22Rv1 (cell line): ENCODE results near the gene C10orf62.

Source experiments
- H3K27ac ChIP-seq: fragments of 450-650 bp; 2 replicates; pipeline ENCODE4 v1.5.1; 2017
- ZFX ChIP-seq: fragments of 450-650 bp; IDR thresholded peaks from 2 replicates; pipeline ENCODE4 v1.6.1; 2017; ENCODE audit warnings: antibody characterized with exemption, borderline replicate concordance
- TF ChIP-seq, protein P1 (sequence below): fragments of 450-650 bp; IDR thresholded peaks from 2 replicates; pipeline ENCODE4 v1.5.1; 2017; ENCODE audit warnings: mild to moderate bottlenecking

C10orf62 gene, protein sequence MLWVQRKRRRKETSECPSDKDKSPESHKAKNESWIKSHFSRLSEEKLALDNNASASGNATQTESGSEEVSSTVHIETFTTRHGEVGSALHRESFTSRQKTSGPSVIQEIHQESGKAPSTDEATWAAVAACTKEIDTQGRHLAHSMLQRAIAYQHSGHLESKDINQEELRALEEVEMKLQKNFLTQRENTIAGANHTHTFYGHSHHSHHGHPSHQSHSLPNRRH

DNA sequence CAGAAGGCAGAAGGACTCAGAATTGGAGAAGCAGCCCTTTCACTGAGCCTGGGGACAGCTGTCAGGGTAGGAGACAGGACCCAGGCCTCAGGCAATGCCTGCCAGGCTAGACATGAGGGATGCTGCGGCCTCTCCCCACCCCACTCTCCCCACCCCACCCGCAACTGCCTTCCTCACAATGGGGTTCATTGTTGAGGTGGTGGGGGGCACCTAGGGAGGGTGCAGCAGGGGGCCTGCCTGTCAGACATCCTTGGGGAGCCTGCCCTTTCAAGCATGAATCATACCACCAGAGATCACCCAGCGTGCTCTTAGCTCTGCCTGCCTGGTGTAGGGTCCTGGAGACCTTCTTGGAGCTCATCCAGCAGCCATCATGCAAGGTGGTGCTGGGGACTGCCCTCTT, at the start of gene C10orf62:
C10orf62 (plus strand) TSS at position 243 of the 400 bp plus-strand sequence. CDS start 177 bp downstream, outside the sequence.
- TF ChIP-seq, protein P1, sequence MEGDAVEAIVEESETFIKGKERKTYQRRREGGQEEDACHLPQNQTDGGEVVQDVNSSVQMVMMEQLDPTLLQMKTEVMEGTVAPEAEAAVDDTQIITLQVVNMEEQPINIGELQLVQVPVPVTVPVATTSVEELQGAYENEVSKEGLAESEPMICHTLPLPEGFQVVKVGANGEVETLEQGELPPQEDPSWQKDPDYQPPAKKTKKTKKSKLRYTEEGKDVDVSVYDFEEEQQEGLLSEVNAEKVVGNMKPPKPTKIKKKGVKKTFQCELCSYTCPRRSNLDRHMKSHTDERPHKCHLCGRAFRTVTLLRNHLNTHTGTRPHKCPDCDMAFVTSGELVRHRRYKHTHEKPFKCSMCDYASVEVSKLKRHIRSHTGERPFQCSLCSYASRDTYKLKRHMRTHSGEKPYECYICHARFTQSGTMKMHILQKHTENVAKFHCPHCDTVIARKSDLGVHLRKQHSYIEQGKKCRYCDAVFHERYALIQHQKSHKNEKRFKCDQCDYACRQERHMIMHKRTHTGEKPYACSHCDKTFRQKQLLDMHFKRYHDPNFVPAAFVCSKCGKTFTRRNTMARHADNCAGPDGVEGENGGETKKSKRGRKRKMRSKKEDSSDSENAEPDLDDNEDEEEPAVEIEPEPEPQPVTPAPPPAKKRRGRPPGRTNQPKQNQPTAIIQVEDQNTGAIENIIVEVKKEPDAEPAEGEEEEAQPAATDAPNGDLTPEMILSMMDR: no peak
- no peak for TF ChIP-seq ZFX
- H3K27ac ChIP-seq: no peak within 1 kb of the TSS

DNA sequence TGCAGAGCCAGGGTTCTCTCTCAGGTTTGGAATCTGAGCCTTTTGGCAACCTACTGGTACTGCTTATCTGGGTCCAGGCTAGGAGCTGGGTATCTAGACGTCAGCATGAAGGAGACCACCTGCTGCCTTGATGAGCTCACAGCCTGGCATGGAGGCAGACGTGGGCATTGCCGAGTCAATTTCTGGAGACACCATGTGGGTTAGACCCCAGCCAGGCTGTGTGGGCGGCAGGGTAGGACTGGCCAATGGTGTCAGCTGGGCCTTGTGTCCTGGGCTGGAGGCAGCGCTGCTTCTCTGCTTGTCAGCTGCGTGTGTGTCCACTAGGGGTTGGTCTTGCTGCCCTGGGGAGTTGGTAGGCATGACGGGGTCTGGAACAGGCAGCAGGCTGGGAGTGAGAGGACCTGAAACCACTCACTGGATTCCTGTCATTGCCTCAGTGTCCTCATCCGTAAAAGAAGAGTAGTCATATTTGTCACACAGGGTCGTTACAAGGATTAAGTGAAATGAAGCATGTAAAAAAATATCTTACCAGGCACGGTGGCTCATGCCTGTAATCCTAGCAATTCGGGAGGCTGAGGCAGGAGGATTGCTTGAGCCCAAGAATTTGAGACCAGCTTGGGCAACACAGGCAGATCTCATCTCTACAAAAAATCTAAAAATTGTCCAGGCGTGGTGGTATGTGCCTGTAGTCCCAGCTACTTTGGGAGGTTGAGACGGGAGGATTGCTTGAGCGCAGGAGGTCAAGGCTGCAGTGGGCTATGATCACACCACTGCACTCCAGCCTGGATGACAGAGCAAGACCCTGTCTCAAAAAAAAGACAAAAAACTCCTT, 48.6 kb upstream of the C10orf62 start:
- TF ChIP-seq, protein P1: no peak
- TF ChIP-seq ZFX: no peak
- H3K27ac ChIP-seq: no peak overlapping the region

DNA sequence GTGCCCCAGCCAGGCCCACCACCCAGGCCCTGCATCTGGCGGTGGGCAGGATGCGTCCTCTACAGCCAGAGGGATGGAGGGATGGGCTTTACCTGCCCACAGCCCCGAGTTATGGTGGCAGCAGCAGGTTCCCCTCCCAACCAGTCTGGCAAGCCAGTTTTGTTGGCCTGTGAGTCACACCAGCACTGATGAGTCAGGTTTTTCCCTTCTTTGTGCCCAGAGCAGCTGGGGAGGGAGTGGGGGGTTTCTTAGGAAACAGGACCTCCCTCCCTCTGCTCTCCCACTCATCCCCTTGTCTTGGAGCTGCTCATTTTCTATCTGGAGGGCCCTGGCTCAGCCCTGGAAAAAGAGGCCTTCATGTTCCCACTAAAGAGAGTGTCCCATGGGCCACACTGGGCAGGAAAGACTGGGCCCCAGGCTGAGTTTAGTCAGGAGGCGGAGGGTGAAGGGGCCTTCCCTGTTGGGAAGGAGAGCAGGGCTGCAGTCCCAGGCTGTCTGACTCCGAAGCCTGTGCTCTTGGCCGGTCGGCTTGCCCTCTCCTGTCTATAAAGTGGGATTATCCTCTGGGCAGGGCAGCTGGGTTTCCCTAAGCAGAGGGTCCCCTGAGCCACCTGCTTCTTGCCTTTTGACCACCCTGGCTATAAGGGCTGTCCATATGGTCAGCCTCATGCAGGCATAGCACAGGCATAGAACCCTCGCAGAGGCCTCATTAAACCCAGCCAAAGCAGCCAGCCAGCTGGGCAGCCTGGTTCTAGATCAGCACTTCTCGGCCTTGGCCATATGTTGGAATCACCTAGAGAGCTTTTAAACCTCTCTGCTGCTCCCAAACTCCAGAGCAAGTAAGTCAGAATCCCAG, 47.1 kb upstream of the C10orf62 start:
- H3K27ac ChIP-seq: peak overlapping the region; percentile 32; the same call in 1 of the 2 replicates
- TF ChIP-seq, protein P1: no peak
- TF ChIP-seq ZFX: no peak

DNA sequence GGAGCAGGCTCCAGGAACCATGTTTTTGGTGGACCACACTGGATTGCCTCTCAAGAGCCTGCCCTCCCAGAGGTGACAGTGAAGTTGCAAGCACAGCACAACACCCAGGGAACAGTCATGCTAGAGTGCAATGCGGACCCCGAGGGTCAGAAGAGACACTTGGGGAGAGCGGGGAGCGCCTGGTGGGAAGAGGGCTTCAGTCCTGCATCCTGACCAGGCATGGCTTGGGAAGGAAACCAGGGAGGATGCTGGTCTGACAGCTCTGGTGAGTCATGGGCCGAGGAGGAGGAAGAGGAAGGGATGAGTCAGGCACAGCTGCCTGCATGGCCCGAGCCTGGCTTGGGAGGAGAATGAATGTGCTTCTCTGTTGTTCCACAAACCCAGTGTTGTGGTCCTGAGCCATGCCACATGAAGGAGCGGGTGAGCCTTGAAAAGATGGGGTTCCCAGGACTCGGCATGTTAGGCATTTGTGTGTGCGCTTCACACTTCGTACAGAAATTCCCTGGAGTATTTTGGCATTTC, 46.4 kb upstream of the C10orf62 start:
- TF ChIP-seq ZFX: no peak
- TF ChIP-seq, protein P1: no peak
- peak overlapping the region; percentile 32; the same call in 1 of the 2 replicates for H3K27ac ChIP-seq

DNA sequence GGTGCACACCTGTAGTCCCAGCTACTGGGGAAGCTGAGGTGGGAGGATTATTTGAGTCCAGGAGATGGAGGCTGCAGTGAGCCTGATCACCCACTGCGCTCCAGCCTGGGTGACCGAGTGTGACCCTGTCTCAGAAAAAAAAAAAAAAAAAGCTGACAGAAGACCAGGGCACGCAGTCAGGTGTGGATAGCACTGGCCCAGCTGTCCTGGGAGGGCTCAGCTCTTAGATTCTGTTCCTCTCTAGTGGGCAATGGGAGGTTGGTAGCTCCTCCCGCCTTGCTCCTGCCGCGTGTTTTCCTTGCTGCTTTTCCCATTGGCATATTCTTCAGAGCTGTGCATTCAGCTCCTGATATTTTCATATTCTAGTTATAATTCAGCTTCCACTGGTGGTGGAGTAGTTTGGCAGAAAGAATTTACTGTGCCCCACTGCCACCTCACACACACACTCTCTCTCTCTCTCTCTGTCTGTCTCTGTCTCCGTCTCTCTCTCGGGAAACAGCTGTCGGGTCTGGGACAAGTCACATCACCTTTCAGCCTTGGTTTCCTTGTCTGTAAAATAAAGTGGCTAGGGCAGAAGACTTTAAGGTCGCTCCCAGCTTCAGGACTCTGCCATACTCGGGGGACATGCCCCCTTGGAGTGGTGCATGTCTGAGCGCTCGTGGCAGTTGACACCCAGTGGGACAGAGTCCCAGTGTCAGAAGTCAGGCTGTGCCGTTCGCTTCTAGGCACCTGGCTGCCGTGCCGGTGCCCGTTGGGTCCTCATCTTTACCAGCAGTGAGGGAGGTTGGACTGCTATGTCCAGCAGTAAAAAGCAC, 42.9 kb upstream of the C10orf62 start:
- TF ChIP-seq ZFX: no peak
- TF ChIP-seq, protein P1: no peak
- H3K27ac ChIP-seq: no peak overlapping the region

DNA sequence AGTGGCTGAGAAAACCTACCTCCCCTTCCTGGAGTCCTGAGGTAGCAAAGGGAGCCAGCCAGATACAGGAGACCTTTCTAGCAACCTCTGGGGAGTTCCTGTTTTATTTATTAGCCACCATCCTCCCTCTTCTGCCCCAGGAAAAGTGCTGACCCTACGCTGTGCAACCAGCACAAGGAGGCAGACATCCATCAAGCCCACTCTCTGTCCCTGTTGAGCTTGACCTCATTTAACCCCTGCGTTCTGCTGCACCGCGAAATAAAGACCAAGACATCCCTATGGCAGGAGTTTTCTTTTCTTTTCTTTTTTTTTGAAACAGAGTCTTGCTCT, 42.3 kb upstream of the C10orf62 start:
- no peak for TF ChIP-seq ZFX
- TF ChIP-seq, protein P1: no peak
- no peak overlapping the region for H3K27ac ChIP-seq
